NCI-H128 (cell line): ENCODE results near the gene TJP2.
"Not testable (repeated sequence)": the region's sequence is repeated elsewhere in the genome, so short reads cannot be mapped to it uniquely, and the experiment has no call there.

Experiments
- DNase-seq: peaks from one replicate; lab custom pipeline; 2025; ENCODE audit not compliant: unreplicated experiment; lab: John Stamatoyannopoulos, UW

The TJP2 gene

GRCh38 chr9:69279084-69279731 lies 105.1 kb downstream of the TJP2 start:
- no peak for DNase-seq

DNA sequence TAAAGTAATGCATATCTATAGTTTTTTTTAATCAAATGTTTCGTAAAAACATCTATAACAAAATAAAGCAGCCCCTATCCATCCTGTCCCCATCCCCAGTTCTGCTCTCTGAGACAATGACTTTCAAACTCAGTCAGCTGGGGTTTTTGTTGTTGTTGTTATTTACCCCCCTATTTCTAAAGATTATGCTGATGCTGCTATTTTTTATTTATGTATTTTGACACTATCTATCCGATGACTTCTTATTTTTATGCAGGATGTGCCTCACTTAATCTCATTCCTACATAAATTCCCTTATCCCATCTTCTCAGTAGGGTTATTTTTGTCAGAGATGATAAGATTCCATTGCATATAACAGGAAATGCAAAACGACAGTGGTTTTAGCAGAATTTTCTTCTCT lies 105.7 kb downstream of the TJP2 start:
- DNase-seq: no peak

- DNase-seq: no peak
Measured at GRCh38 chr9:69283003-69283402, 108.9 kb downstream of the TJP2 start.

- no peak for DNase-seq
Measured at GRCh38 chr9:69292078-69292477, 118.0 kb downstream of the TJP2 start.

- DNase-seq: no peak
Measured at GRCh38 chr9:69293156-69293555, 119.1 kb downstream of the TJP2 start.

GRCh38 chr9:69295872-69296552 lies 121.9 kb downstream of the TJP2 start:
- no peak for DNase-seq

- DNase-seq: no peak
Measured at GRCh38 chr9:69297300-69297980, 123.4 kb downstream of the TJP2 start.

DNA sequence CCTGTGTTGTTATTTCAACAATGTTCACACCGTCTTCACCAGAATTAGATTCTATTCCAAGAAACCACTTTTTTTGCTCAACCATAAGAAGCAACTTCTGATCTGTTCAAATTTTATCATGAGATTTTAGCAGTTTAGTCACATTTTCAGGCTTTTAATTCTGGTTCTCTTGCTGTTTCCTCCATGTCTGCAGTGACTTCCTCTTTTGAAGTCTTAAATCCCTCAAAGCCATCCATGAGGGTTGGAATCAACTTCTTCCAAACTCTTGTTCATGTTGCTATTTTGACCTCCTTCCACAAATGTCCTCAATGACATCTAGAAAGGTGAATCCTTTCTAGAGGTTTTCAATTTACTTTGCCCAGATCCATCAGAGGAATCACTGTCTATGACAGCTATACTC lies 125.2 kb downstream of the TJP2 start:
- DNase-seq: no peak

- no peak for DNase-seq
Measured at GRCh38 chr9:69299826-69300225, 125.7 kb downstream of the TJP2 start.

DNA sequence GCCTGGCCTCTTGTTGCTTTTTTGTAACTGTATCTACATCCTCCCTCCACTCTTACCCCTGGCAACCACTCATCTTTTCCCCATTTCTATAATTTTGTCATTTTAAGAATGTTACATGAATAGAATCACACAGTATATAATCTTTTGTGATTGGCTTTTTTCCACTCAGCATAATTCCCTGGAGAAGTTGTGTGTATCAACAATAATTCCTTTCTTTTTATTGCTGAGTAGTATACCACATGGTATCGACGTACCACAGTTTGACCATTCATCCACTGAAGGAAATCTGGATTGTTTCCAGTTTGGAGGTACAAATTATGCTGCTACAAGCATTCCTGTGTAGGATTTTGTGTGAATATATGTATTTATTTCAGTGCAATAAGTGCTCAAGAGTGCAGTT lies 129.3 kb downstream of the TJP2 start:
- DNase-seq: no peak

DNA sequence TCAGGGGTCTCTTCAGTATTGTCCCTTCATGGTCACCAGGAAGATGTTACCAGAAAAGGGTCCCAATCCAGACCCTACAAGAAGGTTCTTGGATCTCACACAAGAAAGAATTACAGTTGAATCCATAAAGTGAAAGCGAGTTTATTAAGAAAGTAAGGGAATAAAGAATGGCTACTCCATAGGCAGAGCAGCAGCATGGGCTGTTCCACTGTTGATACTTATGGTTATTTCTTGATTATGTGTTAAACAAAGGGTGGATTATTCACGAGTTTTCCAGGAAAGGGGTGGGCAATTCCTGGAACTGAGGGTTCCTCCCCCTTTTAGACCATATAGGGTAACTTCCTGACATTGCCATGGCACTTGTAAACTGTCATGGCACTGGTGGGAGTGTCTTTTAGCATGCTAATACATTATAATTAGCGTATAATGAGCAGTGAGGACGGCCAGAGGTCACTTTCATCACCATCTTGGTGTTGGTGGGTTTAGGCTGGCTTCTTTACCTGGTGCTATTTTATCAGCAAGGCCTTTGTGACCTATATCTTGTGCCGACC lies 132.9 kb downstream of the TJP2 start:
- not testable (repeated sequence) for DNase-seq

- no peak for DNase-seq
Measured at GRCh38 chr9:69307446-69308205, 133.5 kb downstream of the TJP2 start.

DNA sequence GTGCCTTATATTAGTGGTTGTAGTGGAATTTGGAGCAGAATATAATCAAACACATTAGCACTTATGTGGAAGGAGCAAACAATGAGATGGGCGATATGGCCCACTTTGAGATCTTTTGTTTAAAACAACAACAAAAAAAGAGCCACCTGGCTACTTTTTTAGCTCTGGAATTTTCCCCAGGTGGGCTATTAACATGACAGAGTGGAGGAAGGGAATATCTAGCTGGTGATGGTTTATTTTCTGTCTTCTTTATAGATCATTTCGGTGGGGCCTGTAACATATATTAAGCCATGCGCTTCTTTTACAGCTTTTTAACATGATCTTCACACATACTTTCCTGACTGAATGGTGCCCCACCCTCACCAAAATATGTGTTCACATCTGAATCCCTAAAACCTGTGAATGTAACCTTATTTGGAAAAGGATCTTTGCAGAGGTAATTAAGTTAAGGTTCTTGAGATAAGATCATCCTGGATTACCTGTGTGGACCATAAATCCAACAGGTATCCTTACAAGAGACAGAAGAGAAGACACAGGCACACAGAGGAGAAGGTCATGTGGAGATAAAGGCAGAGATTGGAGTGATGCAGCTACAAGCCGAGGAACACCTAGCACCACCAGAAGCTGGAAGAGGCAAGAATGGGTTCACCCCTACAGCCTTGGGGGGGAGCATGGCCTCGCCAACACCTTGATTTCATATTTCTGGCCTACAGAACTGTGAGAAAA lies 134.3 kb downstream of the TJP2 start:
- DNase-seq: no peak

GRCh38 chr9:69313175-69313574 lies 139.1 kb downstream of the TJP2 start:
- DNase-seq: no peak

GRCh38 chr9:69314547-69314946 lies 140.5 kb downstream of the TJP2 start:
- no peak for DNase-seq

GRCh38 chr9:69317081-69317480 lies 143.0 kb downstream of the TJP2 start:
- no peak for DNase-seq

DNA sequence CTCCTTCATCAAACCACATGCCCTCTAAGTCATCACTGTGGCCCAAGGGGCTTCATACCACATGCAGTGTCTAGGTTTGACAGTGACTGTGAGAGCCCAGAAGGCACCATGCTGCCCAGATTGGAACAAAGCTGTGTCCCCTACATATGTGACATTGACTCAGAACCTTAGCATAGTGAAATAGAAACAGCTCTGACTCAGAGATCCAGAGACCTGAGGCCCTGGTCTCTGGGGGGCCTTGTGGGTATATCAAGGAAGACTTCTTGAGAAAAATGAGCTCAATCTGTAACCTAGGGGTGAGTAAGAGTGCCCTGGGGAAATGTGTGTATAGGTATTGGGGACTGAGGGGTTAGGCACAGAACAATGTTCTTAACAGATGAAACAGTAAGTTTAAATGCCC lies 143.8 kb downstream of the TJP2 start:
- DNase-seq: no peak

- no peak for DNase-seq
Measured at GRCh38 chr9:69319324-69320025, 145.4 kb downstream of the TJP2 start.

DNA sequence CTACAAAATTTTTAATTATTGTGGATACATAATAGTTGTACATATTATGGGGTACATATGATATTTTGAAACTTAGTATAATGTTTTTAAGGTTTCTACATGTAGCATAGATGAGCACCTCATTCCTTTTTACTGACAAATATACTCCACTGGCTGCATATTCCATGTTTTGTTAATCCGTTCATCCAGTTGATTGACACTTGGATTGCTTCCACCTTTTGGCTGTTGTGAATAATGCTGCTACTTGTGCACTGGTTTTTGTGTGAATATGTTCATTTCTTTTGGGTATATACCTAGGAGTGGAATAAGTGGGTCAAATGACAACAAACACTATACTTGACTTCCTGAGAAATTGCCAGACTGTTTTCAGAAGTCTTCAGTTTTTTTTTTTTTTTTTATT lies 148.2 kb downstream of the TJP2 start:
- no peak for DNase-seq

DNA sequence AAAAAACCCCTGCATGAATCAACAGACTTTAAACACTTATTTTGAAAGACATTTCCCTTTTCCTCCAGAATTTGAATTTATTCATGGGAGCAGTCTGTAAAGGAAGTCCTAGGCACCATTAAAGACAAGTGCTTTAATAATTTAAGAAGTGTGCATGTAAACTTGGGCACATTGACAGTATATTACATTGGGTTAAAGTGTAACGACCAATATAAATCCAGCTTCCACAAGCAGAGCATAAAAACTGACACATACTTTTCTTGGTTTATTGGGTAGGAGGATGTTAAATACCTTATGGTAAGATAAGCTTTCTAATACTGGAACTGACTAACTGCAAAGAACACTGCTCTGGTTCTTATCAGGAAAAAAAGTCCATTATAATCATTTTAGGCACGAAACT lies 149.8 kb downstream of the TJP2 start:
- no peak for DNase-seq
